Brain microvascular endothelial cell (primary cell): Measurements from ENCODE around the gene MYO16.

Experiments used
- DNase-seq: peaks from one replicate; pipeline ENCODE4 v3.0.0-alpha.2; 2020
- H3K27ac ChIP-seq: fragments of 250-450 bp; sonication (Bioruptor Pico); 2 replicates; pipeline ENCODE4 v1.5.1; 2020; ENCODE audit warnings: mild to moderate bottlenecking, moderate library complexity
- H3K27me3 ChIP-seq: fragments of 250-450 bp; sonication (Bioruptor Pico); replicated peaks from 2 replicates; pipeline ENCODE4 v1.5.1; 2020; ENCODE audit warnings: mild to moderate bottlenecking
- H3K36me3 ChIP-seq: fragments of 250-450 bp; sonication (Bioruptor Pico); replicated peaks from 2 replicates; pipeline ENCODE4 v1.5.1; 2020; ENCODE audit warnings: mild to moderate bottlenecking
- H3K4me3 ChIP-seq: 2 replicates; pipeline ENCODE4 v1.5.1; 2011; ENCODE audit warnings: low read depth, mild to moderate bottlenecking, control low read depth, low read length, moderate library complexity
- CTCF ChIP-seq: IDR thresholded peaks from 2 replicates; pipeline ENCODE4 v1.5.1; 2011; ENCODE audit warnings: low read depth, mild to moderate bottlenecking, moderate library complexity, low read length, control low read depth, inconsistent platforms; ENCODE audit errors: missing control alignments
- in situ Hi-C: cut with HindIII; loops from 2 replicates; pipeline ENCODE4 v1.10.0; 2017; ENCODE audit warnings: low sequenced_read_pairs, low pct_ligation_motif_present

The MYO16 gene

GRCh38 chr13:109144693-109145437 is 515.5 kb downstream of the MYO16 start:
- no peak overlapping the region for H3K4me3 ChIP-seq
- in situ Hi-C loops = no loop called here
- H3K36me3 ChIP-seq = no peaks in the 10 kb centered on the region
- H3K27ac ChIP-seq = no peak overlapping the region
- no peaks in the 10 kb centered on the region for H3K27me3 ChIP-seq
- DNase-seq = no peak
- TF ChIP-seq CTCF = no peak

GRCh38 chr13:109145631-109146030 is 516.2 kb downstream of the MYO16 start:
- H3K36me3 ChIP-seq = no peaks in the 10 kb centered on the region
- peak; percentile 94 for TF ChIP-seq CTCF
- in situ Hi-C loops = no loop called here
- DNase-seq = peak; percentile 79
- no peak overlapping the region for H3K4me3 ChIP-seq
- no peaks in the 10 kb centered on the region for H3K27me3 ChIP-seq
- H3K27ac ChIP-seq = no peak overlapping the region

- DNase-seq = no peak
- in situ Hi-C loops = no loop called here
- H3K4me3 ChIP-seq = no peak overlapping the region
- no peak overlapping the region for H3K27ac ChIP-seq
- H3K27me3 ChIP-seq = no peaks in the 10 kb centered on the region
- TF ChIP-seq CTCF = no peak
- H3K36me3 ChIP-seq = no peaks in the 10 kb centered on the region
These were observed 517.0 kb downstream of the MYO16 start for GRCh38 chr13:109146393-109146792.

GRCh38 chr13:109146912-109147647 is 517.7 kb downstream of the MYO16 start:
- in situ Hi-C loops = no loop called here
- Histone ChIP-seq H3K36me3 (no peaks in the 10 kb centered on the region), H3K27me3 (no peaks in the 10 kb centered on the region), H3K4me3 (no peak overlapping the region), H3K27ac (no peak overlapping the region)
- peak; percentile 70 for DNase-seq
- TF ChIP-seq CTCF = no peak

GRCh38 chr13:109148243-109148642 is 518.8 kb downstream of the MYO16 start:
- no peak overlapping the region for H3K4me3 ChIP-seq
- no peaks in the 10 kb centered on the region for H3K36me3 ChIP-seq
- DNase-seq = no peak
- H3K27me3 ChIP-seq = no peaks in the 10 kb centered on the region
- TF ChIP-seq CTCF = no peak
- in situ Hi-C loops = no loop called here
- no peak overlapping the region for H3K27ac ChIP-seq
